Omental fat pad (tissue), 4 donors: ENCODE measurements around the gene SRP9. TPM values are rescaled to one million over a fixed set of nuclear protein-coding genes. Genes with fewer than 3 reads are reported as not detected.

Experiments
- ATAC-seq: fragments of 150-250 bp; one replicate; pipeline ENCODE4 v1.9.1; 2016; ENCODE audit warnings: mild to moderate bottlenecking, moderate library complexity; ENCODE audit not compliant: low FRiP score
- DNase-seq: peaks from one replicate; pipeline ENCODE4 v3.0.0-alpha.2; 2019; ENCODE audit warnings: low spot score
- CTCF ChIP-seq, 3 donors: fragments of 450-650 bp; IDR thresholded peaks; one replicate each; pipeline ENCODE4 v1.5.1; 2016 to 2017; ENCODE audit warnings: antibody characterized with exemption in 3 of 3, mild to moderate bottlenecking in 3 of 3, moderate library complexity in 2 of 3
- total RNA-seq, 4 donors: library from RNA; depleted of rRNA; stranded (reverse); fragments of >200 nt; gene quantifications; one replicate each; pipeline ENCODE4 v1.1.0, GENCODE V29; 2016

The SRP9 gene
- total RNA-seq, 4 donors from 2014 or later = 111 to 172 (median 141) TPM

GRCh38 chr1:225748529-225748928 lies 29.1 kb upstream of the SRP9 start:
- ATAC-seq (no peak), DNase-seq (no peak)
- no peak for TF ChIP-seq CTCF (IDR thresholded peaks at IDR 0.05)

- TF ChIP-seq CTCF (IDR thresholded peaks at IDR 0.05) = no peak
- no peak for ATAC-seq
These were observed 27.9 kb upstream of the SRP9 start for GRCh38 chr1:225749706-225750105.

GRCh38 chr1:225750420-225750819 lies 27.2 kb upstream of the SRP9 start:
- no peak for ATAC-seq
- no peak for DNase-seq
- TF ChIP-seq CTCF (IDR thresholded peaks at IDR 0.05) = no peak

More at GRCh38 chr1:225749706-225750105, 27.9 kb upstream of the SRP9 start:
- DNase-seq = no peak

GRCh38 chr1:225750875-225751824 lies 26.5 kb upstream of the SRP9 start:
- DNase-seq (no peak), ATAC-seq (no peak)
- TF ChIP-seq CTCF (IDR thresholded peaks at IDR 0.05) = no peak

GRCh38 chr1:225752245-225752644 lies 25.4 kb upstream of the SRP9 start:
- ATAC-seq = no peak
- TF ChIP-seq CTCF (IDR thresholded peaks at IDR 0.05) = no peak
- DNase-seq = no peak

GRCh38 chr1:225754940-225755641 lies 22.5 kb upstream of the SRP9 start:
- DNase-seq (no peak), ATAC-seq (no peak)
- TF ChIP-seq CTCF (IDR thresholded peaks at IDR 0.05) = no peak
